CD4-positive, alpha-beta T cell (primary cell): ENCODE results near the gene EMC9. TPM values are rescaled to one million over a fixed set of nuclear protein-coding genes. Genes with fewer than 3 reads are reported as not detected.

Source experiments
- ATAC-seq: fragments of 200-7000 bp; cut with Tn5 transposase; one replicate; pipeline ENCODE4 v1.10.0; 2022; ENCODE audit warnings: mild to moderate bottlenecking; ENCODE audit not compliant: poor library complexity
- CTCF ChIA-PET: fragments of 350-600 bp; sonication (Branson Sonifier 250); formaldehyde crosslinking; loops from one replicate; lab custom pipeline; 2021; ENCODE audit warnings: antibody characterized with exemption, inconsistent platforms; lab: Charles Lee
- POLR2A ChIA-PET: fragments of 350-600 bp; sonication (Branson Sonifier 250); formaldehyde crosslinking; loops from one replicate; lab custom pipeline; 2021; ENCODE audit warnings: antibody characterized with exemption, inconsistent platforms; lab: Charles Lee
- DNase-seq, 14 experiments: peaks; one replicate each; pipeline ENCODE4 v3.0.0-alpha.2; 2013 to 2020; ENCODE audit warnings: mixed read lengths in 2 of 14
- H3K27ac ChIP-seq, 2 donors: one replicate each; pipeline versions ENCODE4 v1.5.1 to v1.7.0; 2013; ENCODE audit warnings: low read length in 2 of 2, low read depth in 1 of 2, mild to moderate bottlenecking in 1 of 2
- H3K27me3 ChIP-seq, 2 experiments: 1 replicate in 1 of 2; 2 replicates in 1 of 2; pipeline versions ENCODE4 v1.6.1 to v1.7.0; 2013; ENCODE audit warnings: low read length in 2 of 2, control low read depth in 1 of 2, mild to moderate bottlenecking in 1 of 2, moderate library complexity in 1 of 2; ENCODE audit not compliant: insufficient read depth in 2 of 2, control insufficient read depth in 1 of 2
- H3K36me3 ChIP-seq: one replicate; pipeline ENCODE4 v1.6.1; 2013; ENCODE audit warnings: low read length, control low read depth; ENCODE audit not compliant: insufficient read depth
- H3K4me1 ChIP-seq: one replicate; pipeline ENCODE4 v1.6.1; 2013; ENCODE audit warnings: low read length, control low read depth; ENCODE audit not compliant: insufficient read depth
- H3K4me3 ChIP-seq: one replicate; pipeline ENCODE4 v1.5.1; 2013; ENCODE audit warnings: mild to moderate bottlenecking, low read length, moderate library complexity
- H3K9me3 ChIP-seq, 2 experiments: 1 replicate in 1 of 2; 2 replicates in 1 of 2; pipeline versions ENCODE4 v1.6.1 to v1.7.0; 2013; ENCODE audit warnings: low read length in 2 of 2, mild to moderate bottlenecking in 2 of 2, control low read depth in 1 of 2, moderate library complexity in 1 of 2; ENCODE audit not compliant: control insufficient read depth in 1 of 2, insufficient read depth in 1 of 2
- H3K27ac Mint-ChIP-seq: one replicate; pipeline ENCODE4 v1.8.0; 2020; ENCODE audit warnings: mixed read lengths
- H3K27me3 Mint-ChIP-seq: one replicate; pipeline ENCODE4 v1.8.0; 2021; ENCODE audit warnings: mixed read lengths
- H3K36me3 Mint-ChIP-seq: one replicate; pipeline ENCODE4 v1.8.0; 2021; ENCODE audit warnings: low read depth, mixed read lengths
- H3K4me1 Mint-ChIP-seq: one replicate; pipeline ENCODE4 v1.8.0; 2021; ENCODE audit warnings: low read depth, mixed read lengths
- H3K4me3 Mint-ChIP-seq: one replicate; pipeline ENCODE4 v1.8.0; 2020; ENCODE audit warnings: mild to moderate bottlenecking, mixed read lengths
- H3K9me3 Mint-ChIP-seq: one replicate; pipeline ENCODE4 v1.8.0; 2020; ENCODE audit warnings: mixed read lengths
- intact Hi-C, 2 experiments: fragments of 100-400 bp; cut with DNase I in 1 of 2; cut with micrococcal nuclease in 1 of 2; formaldehyde crosslinking; loops; one replicate each; pipeline versions ENCODE4 v1.15.1 to v1.9.0; 2023 to 2025; cut with DNase I, micrococcal nuclease
- total RNA-seq, 174 experiments: library from RNA in 2 of 174; stranded (reverse) in 2 of 174; gene quantifications; one replicate each; pipeline ENCODE4 v1.2.3 and lab custom pipeline; 2021 to 2026
- TF ChIP-seq, protein P1 (sequence below): fragments of 200-600 bp; IDR thresholded peaks from one replicate; pipeline ENCODE4 v1.8.0; 2022; ENCODE audit warnings: antibody characterized with exemption, mild to moderate bottlenecking

Gene EMC9
- total RNA-seq, 2 experiments from 2014 or later = 11.8 to 13.1 TPM

DNA sequence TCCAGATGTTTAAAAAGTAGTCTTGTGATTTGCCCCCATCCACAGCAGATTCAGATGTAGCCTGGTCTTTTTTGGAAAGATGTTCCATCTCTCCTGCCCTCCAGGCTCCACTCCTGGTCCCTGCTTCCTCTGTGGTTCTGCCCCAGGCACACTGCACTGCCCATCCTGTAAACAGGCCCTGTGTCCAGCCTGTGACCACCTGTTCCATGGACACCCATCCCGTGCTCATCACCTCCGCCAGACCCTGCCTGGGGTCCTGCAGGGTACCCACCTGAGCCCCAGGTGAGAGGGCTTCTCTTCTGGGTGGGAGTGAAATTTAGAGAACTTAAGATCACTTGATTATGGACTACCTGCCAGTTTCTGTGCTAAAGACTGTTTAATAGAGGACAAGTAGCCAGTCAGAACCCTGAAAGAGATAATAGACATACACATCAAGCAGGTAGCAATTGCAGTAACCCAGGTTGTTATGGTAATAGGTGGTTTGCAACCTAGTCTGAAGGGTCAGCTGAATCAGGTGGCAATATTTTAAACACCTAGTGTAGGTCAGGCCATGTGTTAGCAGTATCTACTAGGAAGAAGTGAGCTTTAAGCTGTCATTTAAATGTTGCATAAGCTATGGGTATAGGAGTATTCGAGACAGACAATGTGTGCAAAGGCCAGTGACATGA is 8.0 kb upstream of the EMC9 start:
- H3K27me3 Mint-ChIP-seq = no peaks in the 10 kb centered on the region
- Histone ChIP-seq H3K9me3 (no peaks in the 10 kb centered on the region), H3K27ac (no peak overlapping the region), H3K4me3 (no peak overlapping the region), H3K27me3 (no peaks in the 10 kb centered on the region), H3K4me1 (peaks cover 56% of the 10 kb centered on the region), H3K36me3 (peaks cover 55% of the 10 kb centered on the region)
- ATAC-seq (no peak), DNase-seq (no peak)
- ChIA-PET CTCF (interaction anchor here (5.5 kb wide), 1 partner anchor 12 kb away, joined by 32 read pairs; the partner anchor contains the start of gene IRF9), POLR2A (interaction anchor here (2.3 to 8.1 kb wide), 5 partner anchors 8 to 35 kb away, joined by 9 to 154 read pairs (median 119); partner anchors contain the start of genes DCAF11, EMC9, IRF9 and NRL)
- H3K9me3 Mint-ChIP-seq = no peaks in the 10 kb centered on the region
- H3K27ac Mint-ChIP-seq = peak overlapping the region; percentile 53
- H3K36me3 Mint-ChIP-seq = peaks cover 77% of the 10 kb centered on the region
- intact Hi-C loops = loop anchor here in 1 of 2 experiments (5.0 kb wide), 2 partner anchors 38 to 83 kb away; partner anchors contain the start of genes GMPR2, IPO4 and NEDD8
- peak overlapping the region; percentile 99 for H3K4me3 Mint-ChIP-seq
- TF ChIP-seq, protein P1, sequence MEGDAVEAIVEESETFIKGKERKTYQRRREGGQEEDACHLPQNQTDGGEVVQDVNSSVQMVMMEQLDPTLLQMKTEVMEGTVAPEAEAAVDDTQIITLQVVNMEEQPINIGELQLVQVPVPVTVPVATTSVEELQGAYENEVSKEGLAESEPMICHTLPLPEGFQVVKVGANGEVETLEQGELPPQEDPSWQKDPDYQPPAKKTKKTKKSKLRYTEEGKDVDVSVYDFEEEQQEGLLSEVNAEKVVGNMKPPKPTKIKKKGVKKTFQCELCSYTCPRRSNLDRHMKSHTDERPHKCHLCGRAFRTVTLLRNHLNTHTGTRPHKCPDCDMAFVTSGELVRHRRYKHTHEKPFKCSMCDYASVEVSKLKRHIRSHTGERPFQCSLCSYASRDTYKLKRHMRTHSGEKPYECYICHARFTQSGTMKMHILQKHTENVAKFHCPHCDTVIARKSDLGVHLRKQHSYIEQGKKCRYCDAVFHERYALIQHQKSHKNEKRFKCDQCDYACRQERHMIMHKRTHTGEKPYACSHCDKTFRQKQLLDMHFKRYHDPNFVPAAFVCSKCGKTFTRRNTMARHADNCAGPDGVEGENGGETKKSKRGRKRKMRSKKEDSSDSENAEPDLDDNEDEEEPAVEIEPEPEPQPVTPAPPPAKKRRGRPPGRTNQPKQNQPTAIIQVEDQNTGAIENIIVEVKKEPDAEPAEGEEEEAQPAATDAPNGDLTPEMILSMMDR = no peak
- H3K4me1 Mint-ChIP-seq = peaks cover 47% of the 10 kb centered on the region

GRCh38 chr14:24147761-24148428 is 6.5 kb upstream of the EMC9 start:
- peak overlapping the region; percentile 99 for H3K4me3 Mint-ChIP-seq
- peak in 1 of 14 experiments; percentile 30 for DNase-seq
- TF ChIP-seq, protein P1 = no peak
- Histone ChIP-seq H3K4me1 (peaks cover 62% of the 10 kb centered on the region), H3K27me3 (no peaks in the 10 kb centered on the region), H3K27ac (peak overlapping the region; percentile 46 to 76), H3K9me3 (no peaks in the 10 kb centered on the region), H3K4me3 (peak overlapping the region; percentile 93), H3K36me3 (peaks cover 69% of the 10 kb centered on the region)
- no peaks in the 10 kb centered on the region for H3K9me3 Mint-ChIP-seq
- ChIA-PET CTCF (interaction anchor here (1.0 to 5.5 kb wide), 4 partner anchors 13 to 184 kb away, joined by 3 to 32 read pairs (median 4); partner anchors contain the start of genes DCAF11, IRF9, MDP1 and NRL), POLR2A (interaction anchor here (1.0 to 8.1 kb wide), 13 partner anchors 8 to 294 kb away, joined by 3 to 154 read pairs (median 16); partner anchors contain the start of genes DCAF11, IPO4, IRF9 and MDP1)
- no peaks in the 10 kb centered on the region for H3K27me3 Mint-ChIP-seq
- intact Hi-C loops = loop anchor here (1.0 to 5.0 kb wide), 6 partner anchors 12 to 85 kb away; partner anchors contain the start of genes GMPR2 (in 2 of the 2), IPO4 (in 2 of the 2), NEDD8 (in 2 of the 2) and IRF9 (in 1 of the 2)
- no peak for ATAC-seq
- H3K27ac Mint-ChIP-seq = peak overlapping the region; percentile 90
- peaks cover 86% of the 10 kb centered on the region for H3K36me3 Mint-ChIP-seq
- H3K4me1 Mint-ChIP-seq = peaks cover 58% of the 10 kb centered on the region
